Measurements from ENCODE around the gene FAM20A. TPM values are rescaled to one million over a fixed set of nuclear protein-coding genes. Genes with fewer than 3 reads are reported as not detected.

FAM20A gene
- polyA plus RNA-seq, 3 donors: 0.91 to 1.6 TPM; not detected in 1

GRCh38 chr17:68598545-68598961 lies 2.6 kb downstream of the FAM20A start:
- no peak overlapping the region for H3K9ac ChIP-seq (ENCODE audit: insufficient read depth, low read length, poor library complexity, severe bottlenecking)
- H3K36me3 ChIP-seq (replicated peaks in 1 of 2; ENCODE audit: control insufficient read depth in 1 of 2, insufficient read depth in 2 of 2, low read length in 2 of 2): no peaks in the 10 kb centered on the region
- no peak overlapping the region for H3K4me2 ChIP-seq (replicated peaks; ENCODE audit: extremely low read depth, low read length, poor library complexity, severe bottlenecking)
- H3K4me3 Mint-ChIP-seq: peak overlapping the region in 1 of 2 donors; percentile 91
- peaks cover 44 to 55% of the 10 kb centered on the region in 2 donors for H3K4me1 ChIP-seq (ENCODE audit: control insufficient read depth in 1 of 2, insufficient read depth in 2 of 2, low read length in 2 of 2)
- H3K27ac ChIP-seq (ENCODE audit: low read depth in 1 of 2, low read length in 2 of 2): no peak overlapping the region
- peaks cover 54 to 71% (median 60%) of the 10 kb centered on the region in 3 donors for H3K27me3 Mint-ChIP-seq (ENCODE audit: low read depth in 3 of 3)
- peaks cover 48% of the 10 kb centered on the region for H3K4me1 Mint-ChIP-seq
- peaks cover 0 to 4% of the 10 kb centered on the region in 2 donors for H3K9me3 ChIP-seq (replicated peaks in 1 of 2; ENCODE audit: control insufficient read depth in 1 of 2, insufficient read depth in 1 of 2, low read length in 2 of 2)
- no peak for TF ChIP-seq CTCF (IDR thresholded peaks at IDR 0.05)
- H3K27ac Mint-ChIP-seq: no peak overlapping the region
- no peak overlapping the region for H3K4me3 ChIP-seq (replicated peaks in 1 of 3; ENCODE audit: low read depth in 2 of 3, low read length in 3 of 3)
- peaks cover 58 to 68% of the 10 kb centered on the region in 2 donors for H3K27me3 ChIP-seq (ENCODE audit: control insufficient read depth in 2 of 2, insufficient read depth in 2 of 2, low read length in 2 of 2)
- H3K79me2 ChIP-seq (ENCODE audit: insufficient read depth, low read length): no peaks in the 10 kb centered on the region
- H2AFZ ChIP-seq (ENCODE audit: insufficient read depth, low read depth, low read length, poor library complexity, severe bottlenecking): no peak overlapping the region
- WGBS (ENCODE audit: insufficient coverage): no CpG with 5 or more reads among the region's 4 CpGs
- no peaks in the 10 kb centered on the region for H4K20me1 ChIP-seq (ENCODE audit: insufficient read depth, low read length)
- H3K36me3 Mint-ChIP-seq: peaks cover 15 to 37% of the 10 kb centered on the region in 2 donors
- DNase-seq: no peak
- intact Hi-C loops (cut with micrococcal nuclease): no loop called here
- peaks cover 0 to 20% (median 9%) of the 10 kb centered on the region in 7 donors for H3K9me3 Mint-ChIP-seq

GRCh38 chr17:68598074-68598473 lies 3.1 kb downstream of the FAM20A start:
- peaks cover 0 to 17% (median 9%) of the 10 kb centered on the region in 7 donors for H3K9me3 Mint-ChIP-seq
- Histone ChIP-seq H3K9me3 (replicated peaks in 1 of 2; ENCODE audit: control insufficient read depth in 1 of 2, insufficient read depth in 1 of 2, low read length in 2 of 2) (peaks cover 0 to 4% of the 10 kb centered on the region in 2 donors), H3K27ac (ENCODE audit: low read depth in 1 of 2, low read length in 2 of 2) (no peak overlapping the region), H4K20me1 (ENCODE audit: insufficient read depth, low read length) (no peaks in the 10 kb centered on the region), H3K9ac (ENCODE audit: insufficient read depth, low read length, poor library complexity, severe bottlenecking) (no peak overlapping the region), H3K4me2 (replicated peaks; ENCODE audit: extremely low read depth, low read length, poor library complexity, severe bottlenecking) (no peak overlapping the region), H3K4me3 (replicated peaks in 1 of 3; ENCODE audit: low read depth in 2 of 3, low read length in 3 of 3) (no peak overlapping the region), H3K36me3 (replicated peaks in 1 of 2; ENCODE audit: control insufficient read depth in 1 of 2, insufficient read depth in 2 of 2, low read length in 2 of 2) (no peaks in the 10 kb centered on the region), H3K4me1 (ENCODE audit: control insufficient read depth in 1 of 2, insufficient read depth in 2 of 2, low read length in 2 of 2) (peaks cover 39 to 50% of the 10 kb centered on the region in 2 donors), H2AFZ (ENCODE audit: insufficient read depth, low read depth, low read length, poor library complexity, severe bottlenecking) (no peak overlapping the region), H3K27me3 (ENCODE audit: control insufficient read depth in 2 of 2, insufficient read depth in 2 of 2, low read length in 2 of 2) (peaks cover 59 to 68% of the 10 kb centered on the region in 2 donors), H3K79me2 (ENCODE audit: insufficient read depth, low read length) (no peaks in the 10 kb centered on the region)
- no peak for TF ChIP-seq CTCF (IDR thresholded peaks at IDR 0.05)
- H3K36me3 Mint-ChIP-seq: peaks cover 15 to 35% of the 10 kb centered on the region in 2 donors
- DNase-seq: no peak
- H3K4me1 Mint-ChIP-seq: peaks cover 45% of the 10 kb centered on the region
- intact Hi-C loops (cut with micrococcal nuclease): no loop called here
- H3K4me3 Mint-ChIP-seq: peak overlapping the region in 1 of 2 donors; percentile 91
- 100% methylated on average over 2 of the region's 4 CpGs for WGBS (ENCODE audit: insufficient coverage)
- peak overlapping the region in 1 of 7 donors; percentile 3 for H3K27ac Mint-ChIP-seq
- H3K27me3 Mint-ChIP-seq (ENCODE audit: low read depth in 3 of 3): peaks cover 59 to 75% (median 62%) of the 10 kb centered on the region in 3 donors

Measured in CD14-positive monocyte (primary cell).